Gastroesophageal sphincter (tissue), 3 donors: ENCODE results near the gene TEDC1.

ENCODE experiments used
- EP300 ChIP-seq: sonication (generic); formaldehyde crosslinking; IDR thresholded peaks from one replicate; pipeline ENCODE4 v1.6.1; 2017; ENCODE audit warnings: antibody characterized with exemption, mild to moderate bottlenecking
- POLR2A ChIP-seq, 2 donors: fragments of 450-650 bp; IDR thresholded peaks; one replicate each; pipeline ENCODE4 v1.6.1; 2017; ENCODE audit warnings: antibody characterized with exemption in 2 of 2, mild to moderate bottlenecking in 2 of 2, moderate library complexity in 1 of 2
- POLR2AphosphoS5 ChIP-seq: sonication (generic); formaldehyde crosslinking; IDR thresholded peaks from one replicate; pipeline ENCODE4 v1.6.1; 2017; ENCODE audit warnings: antibody characterized with exemption
- TF ChIP-seq, protein P1 (sequence below), 4 experiments: fragments of 200-600 bp in 2 of 4; fragments of 450-650 bp in 2 of 4; sonication (generic) in 1 of 4; IDR thresholded peaks; one replicate each; pipeline ENCODE4 v1.5.1; 2017 to 2019; ENCODE audit warnings: antibody characterized with exemption in 4 of 4, mild to moderate bottlenecking in 2 of 4, moderate library complexity in 2 of 4

GRCh38 chr14:105481886-105482457 lies 9.1 kb upstream of the TEDC1 start:
- TF ChIP-seq, protein P1, sequence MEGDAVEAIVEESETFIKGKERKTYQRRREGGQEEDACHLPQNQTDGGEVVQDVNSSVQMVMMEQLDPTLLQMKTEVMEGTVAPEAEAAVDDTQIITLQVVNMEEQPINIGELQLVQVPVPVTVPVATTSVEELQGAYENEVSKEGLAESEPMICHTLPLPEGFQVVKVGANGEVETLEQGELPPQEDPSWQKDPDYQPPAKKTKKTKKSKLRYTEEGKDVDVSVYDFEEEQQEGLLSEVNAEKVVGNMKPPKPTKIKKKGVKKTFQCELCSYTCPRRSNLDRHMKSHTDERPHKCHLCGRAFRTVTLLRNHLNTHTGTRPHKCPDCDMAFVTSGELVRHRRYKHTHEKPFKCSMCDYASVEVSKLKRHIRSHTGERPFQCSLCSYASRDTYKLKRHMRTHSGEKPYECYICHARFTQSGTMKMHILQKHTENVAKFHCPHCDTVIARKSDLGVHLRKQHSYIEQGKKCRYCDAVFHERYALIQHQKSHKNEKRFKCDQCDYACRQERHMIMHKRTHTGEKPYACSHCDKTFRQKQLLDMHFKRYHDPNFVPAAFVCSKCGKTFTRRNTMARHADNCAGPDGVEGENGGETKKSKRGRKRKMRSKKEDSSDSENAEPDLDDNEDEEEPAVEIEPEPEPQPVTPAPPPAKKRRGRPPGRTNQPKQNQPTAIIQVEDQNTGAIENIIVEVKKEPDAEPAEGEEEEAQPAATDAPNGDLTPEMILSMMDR (IDR thresholded peaks at IDR 0.05) = peak in 2 of 4 experiments; percentile 12 to 42
- TF ChIP-seq POLR2AphosphoS5 = peak; percentile 76
- TF ChIP-seq EP300 = no peak
- TF ChIP-seq POLR2A (IDR thresholded peaks at IDR 0.05) = no peak
